GM23338 (cell line): Measurements from ENCODE around the gene PIK3C2B. TPM values are rescaled to one million over a fixed set of nuclear protein-coding genes. Genes with fewer than 3 reads are reported as not detected.

ENCODE experiments used
- ATAC-seq: fragments of 200-7000 bp; cut with Tn5 transposase; 3 replicates; pipeline ENCODE4 v1.9.1; 2020
- DNase-seq: peaks from one replicate; pipeline ENCODE4 v3.0.0-alpha.2; 2015; ENCODE audit warnings: low spot score
- H2AFZ ChIP-seq: fragments of 200-600 bp; sonication (generic); 2 replicates; pipeline ENCODE4 v1.8.0; 2016; ENCODE audit warnings: antibody characterized with exemption, mild to moderate bottlenecking, moderate library complexity
- H3F3A ChIP-seq: fragments of 200-600 bp; sonication (generic); replicated peaks from 2 replicates; pipeline ENCODE4 v1.8.0; 2017; ENCODE audit warnings: antibody characterized with exemption, mixed run types, low read depth
- H3K27ac ChIP-seq: fragments of 200-600 bp; sonication (generic); 2 replicates; pipeline ENCODE4 v1.6.1; 2016; ENCODE audit warnings: low read depth
- H3K27me3 ChIP-seq: fragments of 200-600 bp; sonication (generic); 2 replicates; pipeline ENCODE4 v1.8.0; 2016; ENCODE audit warnings: mild to moderate bottlenecking, mixed run types, moderate library complexity; ENCODE audit not compliant: insufficient read depth
- H3K36me3 ChIP-seq: fragments of 200-600 bp; sonication (generic); 2 replicates; pipeline ENCODE4 v1.8.0; 2016; ENCODE audit warnings: mild to moderate bottlenecking; ENCODE audit not compliant: insufficient read depth
- H3K4me1 ChIP-seq: fragments of 200-600 bp; sonication (generic); 2 replicates; pipeline ENCODE4 v1.8.0; 2016; ENCODE audit warnings: mild to moderate bottlenecking, moderate library complexity; ENCODE audit not compliant: insufficient read depth
- H3K4me2 ChIP-seq: fragments of 200-600 bp; sonication (generic); 2 replicates; pipeline ENCODE4 v1.7.1; 2017; ENCODE audit warnings: mixed run types
- H3K4me3 ChIP-seq: fragments of 200-600 bp; sonication (generic); 2 replicates; pipeline ENCODE4 v1.6.1; 2016; ENCODE audit warnings: mixed run types
- H3K79me2 ChIP-seq: fragments of 200-600 bp; sonication (generic); replicated peaks from 2 replicates; pipeline ENCODE4 v1.8.0; 2017; ENCODE audit warnings: mild to moderate bottlenecking; ENCODE audit not compliant: insufficient read depth
- H3K9me2 ChIP-seq: fragments of 200-600 bp; sonication (generic); 2 replicates; pipeline ENCODE4 v1.8.0; 2017; ENCODE audit not compliant: insufficient read depth
- H4K20me1 ChIP-seq: fragments of 200-600 bp; sonication (generic); replicated peaks from 2 replicates; pipeline ENCODE4 v1.8.0; 2017; ENCODE audit warnings: mild to moderate bottlenecking; ENCODE audit not compliant: insufficient read depth
- H3K27ac Mint-ChIP-seq: 2 replicates; pipeline ENCODE4 v1.8.0; 2020; ENCODE audit warnings: inconsistent platforms, mild to moderate bottlenecking, moderate library complexity, mixed read lengths
- H3K27me3 Mint-ChIP-seq: 3 replicates; pipeline ENCODE4 v1.8.0; 2022; ENCODE audit warnings: low read depth, mild to moderate bottlenecking, moderate library complexity, mixed read lengths, inconsistent platforms; ENCODE audit not compliant: insufficient read depth, poor library complexity
- H3K36me3 Mint-ChIP-seq: 3 replicates; pipeline ENCODE4 v1.8.0; 2021; ENCODE audit warnings: low read depth, mild to moderate bottlenecking, inconsistent platforms, moderate library complexity, mixed read lengths
- H3K4me1 Mint-ChIP-seq: 3 replicates; pipeline ENCODE4 v1.8.0; 2020; ENCODE audit warnings: mild to moderate bottlenecking, inconsistent platforms, mixed read lengths
- H3K4me3 Mint-ChIP-seq: 3 replicates; pipeline ENCODE4 v1.8.0; 2021; ENCODE audit warnings: moderate library complexity, mild to moderate bottlenecking, inconsistent platforms, mixed read lengths
- H3K9me3 Mint-ChIP-seq: 3 replicates; pipeline ENCODE4 v1.8.0; 2020; ENCODE audit warnings: moderate library complexity, mild to moderate bottlenecking, inconsistent platforms, mixed read lengths
- CREB1 ChIP-seq: fragments of 250-450 bp; sonication (Bioruptor Pico); IDR thresholded peaks from 2 replicates; pipeline ENCODE4 v1.5.0; 2020; ENCODE audit warnings: low read depth, mild to moderate bottlenecking, moderate library complexity
- EZH2 ChIP-seq: fragments of 200-600 bp; sonication (generic); IDR thresholded peaks from one replicate; pipeline ENCODE4 v1.8.0; 2017; ENCODE audit warnings: antibody characterized with exemption, mild to moderate bottlenecking, low read depth; ENCODE audit not compliant: unreplicated experiment
- JUNB ChIP-seq: IDR thresholded peaks from one replicate; pipeline ENCODE4 v1.6.1; 2016; ENCODE audit warnings: antibody characterized with exemption; ENCODE audit not compliant: unreplicated experiment
- NANOG ChIP-seq: IDR thresholded peaks from 2 replicates; pipeline ENCODE4 v1.6.1; 2016; ENCODE audit warnings: antibody characterized with exemption, borderline replicate concordance
- STAT1 ChIP-seq: IDR thresholded peaks from one replicate; pipeline ENCODE4 v1.6.1; 2016; ENCODE audit warnings: antibody characterized with exemption; ENCODE audit not compliant: unreplicated experiment
- polyA plus RNA-seq: library from polyadenylated mRNA; unstranded; fragments of >200 nt; fragmentation: Nextera tagmentation; extraction: Ambion mirVana; gene quantifications from 2 replicates; pipeline ENCODE4 v1.2.1, GENCODE V29; 2016
- total RNA-seq: library from RNA; depleted of rRNA; stranded (reverse); fragments of >200 nt; shearing (Covaris generic); gene quantifications from 2 replicates; pipeline ENCODE4 v1.2.3, GENCODE V29; 2014
- TF ChIP-seq, protein P1 (sequence below), 2 experiments: fragments of 200-600 bp in 1 of 2; sonication (generic) in 1 of 2; conservative IDR thresholded peaks; 2 replicates each; pipeline versions ENCODE4 v1.5.1 to v1.6.1; 2016 to 2017; ENCODE audit warnings: antibody characterized with exemption in 2 of 2, low read depth in 2 of 2, mild to moderate bottlenecking in 2 of 2, moderate library complexity in 1 of 2
- TF ChIP-seq, protein P2 (sequence below): IDR thresholded peaks from 2 replicates; pipeline ENCODE4 v1.6.1; 2016; ENCODE audit warnings: antibody characterized with exemption
- TF ChIP-seq, protein P3 (sequence below): IDR thresholded peaks from one replicate; pipeline ENCODE4 v1.6.1; 2018; ENCODE audit warnings: antibody characterized with exemption; ENCODE audit not compliant: unreplicated experiment

Gene PIK3C2B
- total and polyA plus RNA-seq, 2 experiments from 2014 or later = 4.8 to 19.0 TPM

DNA sequence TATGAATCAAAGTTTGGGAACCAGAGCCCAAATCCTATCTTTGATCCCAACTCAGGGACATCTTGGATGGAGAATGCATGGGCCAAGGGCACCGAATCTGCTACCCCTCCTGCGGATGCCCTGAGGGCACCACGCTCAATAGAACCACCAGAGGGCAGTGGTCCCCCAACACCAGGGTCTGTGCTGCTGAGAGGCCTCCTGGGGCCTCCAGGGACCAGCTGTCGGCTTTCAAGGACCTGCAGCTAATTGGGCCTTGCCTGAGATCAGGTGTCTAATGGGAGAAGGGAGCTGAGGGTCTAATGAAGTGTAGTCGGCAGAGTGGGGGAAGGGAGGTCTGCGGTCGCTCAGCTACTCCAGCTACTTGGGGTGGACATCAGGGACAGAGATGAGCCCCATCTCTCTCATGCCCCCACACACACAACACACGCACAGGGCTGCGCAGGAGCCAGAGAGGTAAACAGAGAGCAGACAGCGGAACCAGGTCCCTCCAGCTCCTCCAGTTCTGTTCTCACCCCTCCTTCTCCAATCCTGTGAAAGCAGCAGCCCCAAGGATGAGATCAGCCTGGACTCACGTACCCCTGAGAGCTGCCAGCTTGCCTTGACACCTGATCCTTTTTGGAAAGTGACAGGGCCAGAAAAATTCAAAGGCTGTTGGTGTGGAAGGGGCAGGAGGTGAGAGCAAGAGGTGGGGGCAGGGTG lies 48.0 kb downstream of the PIK3C2B start:
- Mint-ChIP-seq H3K36me3 (peaks cover 35% of the 10 kb centered on the region), H3K27me3 (peaks cover 20% of the 10 kb centered on the region), H3K4me1 (peaks cover 28% of the 10 kb centered on the region), H3K27ac (no peak overlapping the region), H3K4me3 (no peak overlapping the region; the same call in 2 of the 3 replicates), H3K9me3 (no peaks in the 10 kb centered on the region; the same call in 2 of the 3 replicates)
- TF ChIP-seq, protein P1, sequence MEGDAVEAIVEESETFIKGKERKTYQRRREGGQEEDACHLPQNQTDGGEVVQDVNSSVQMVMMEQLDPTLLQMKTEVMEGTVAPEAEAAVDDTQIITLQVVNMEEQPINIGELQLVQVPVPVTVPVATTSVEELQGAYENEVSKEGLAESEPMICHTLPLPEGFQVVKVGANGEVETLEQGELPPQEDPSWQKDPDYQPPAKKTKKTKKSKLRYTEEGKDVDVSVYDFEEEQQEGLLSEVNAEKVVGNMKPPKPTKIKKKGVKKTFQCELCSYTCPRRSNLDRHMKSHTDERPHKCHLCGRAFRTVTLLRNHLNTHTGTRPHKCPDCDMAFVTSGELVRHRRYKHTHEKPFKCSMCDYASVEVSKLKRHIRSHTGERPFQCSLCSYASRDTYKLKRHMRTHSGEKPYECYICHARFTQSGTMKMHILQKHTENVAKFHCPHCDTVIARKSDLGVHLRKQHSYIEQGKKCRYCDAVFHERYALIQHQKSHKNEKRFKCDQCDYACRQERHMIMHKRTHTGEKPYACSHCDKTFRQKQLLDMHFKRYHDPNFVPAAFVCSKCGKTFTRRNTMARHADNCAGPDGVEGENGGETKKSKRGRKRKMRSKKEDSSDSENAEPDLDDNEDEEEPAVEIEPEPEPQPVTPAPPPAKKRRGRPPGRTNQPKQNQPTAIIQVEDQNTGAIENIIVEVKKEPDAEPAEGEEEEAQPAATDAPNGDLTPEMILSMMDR (conservative IDR thresholded peaks at IDR 0.05; ENCODE audit: low read depth in 2 of 2) = peak; percentile 67 to 96
- TF ChIP-seq, protein P2, sequence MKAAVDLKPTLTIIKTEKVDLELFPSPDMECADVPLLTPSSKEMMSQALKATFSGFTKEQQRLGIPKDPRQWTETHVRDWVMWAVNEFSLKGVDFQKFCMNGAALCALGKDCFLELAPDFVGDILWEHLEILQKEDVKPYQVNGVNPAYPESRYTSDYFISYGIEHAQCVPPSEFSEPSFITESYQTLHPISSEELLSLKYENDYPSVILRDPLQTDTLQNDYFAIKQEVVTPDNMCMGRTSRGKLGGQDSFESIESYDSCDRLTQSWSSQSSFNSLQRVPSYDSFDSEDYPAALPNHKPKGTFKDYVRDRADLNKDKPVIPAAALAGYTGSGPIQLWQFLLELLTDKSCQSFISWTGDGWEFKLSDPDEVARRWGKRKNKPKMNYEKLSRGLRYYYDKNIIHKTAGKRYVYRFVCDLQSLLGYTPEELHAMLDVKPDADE = no peak
- H3K4me2 ChIP-seq = peak overlapping the region; percentile 48; the same call in 1 of the 2 replicates
- ATAC-seq = peak; percentile 95
- H3K36me3 ChIP-seq = peaks cover 3% of the 10 kb centered on the region; the same call in 1 of the 2 replicates
- no peak overlapping the region for H2AFZ ChIP-seq
- no peaks in the 10 kb centered on the region for H4K20me1 ChIP-seq
- H3K27me3 ChIP-seq = no peaks in the 10 kb centered on the region
- H3K9me2 ChIP-seq = no peaks in the 10 kb centered on the region
- H3K4me1 ChIP-seq = peaks cover 7% of the 10 kb centered on the region
- no peaks in the 10 kb centered on the region for H3K79me2 ChIP-seq
- H3F3A ChIP-seq = 0 out of 2 replicates have a peak, but pooled peaks cover 2% of the 10 kb centered on the region
- H3K4me3 ChIP-seq = no peak overlapping the region
- peak; percentile 93 for DNase-seq
- no peak overlapping the region for H3K27ac ChIP-seq

DNA sequence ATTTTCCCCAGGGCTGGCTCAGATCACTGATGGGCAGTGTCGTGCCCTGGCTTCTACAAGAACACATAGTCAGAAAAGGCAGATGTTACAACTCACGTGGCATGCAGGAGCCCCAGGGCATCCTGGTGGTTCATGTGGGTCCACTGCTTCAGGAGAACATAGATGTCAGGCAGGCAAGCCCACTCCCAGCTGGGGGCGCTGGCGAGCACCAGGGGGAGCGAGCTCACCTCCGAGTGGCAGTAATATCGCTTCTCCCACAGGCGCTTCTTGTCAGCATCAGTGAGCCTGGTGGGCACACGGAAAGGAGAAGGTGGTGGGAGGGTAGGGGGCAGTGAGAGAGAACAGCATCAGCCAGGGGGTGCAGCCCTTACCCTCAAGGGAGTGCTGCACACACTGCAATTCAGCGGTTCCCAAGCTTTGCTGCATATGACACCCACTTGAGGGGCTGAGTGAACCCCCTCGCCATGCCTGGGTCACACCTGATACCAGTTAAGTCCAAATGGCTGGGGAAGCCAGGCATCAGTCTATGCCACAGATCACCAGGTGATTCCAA lies 48.7 kb downstream of the PIK3C2B start:
- no peaks in the 10 kb centered on the region for H4K20me1 ChIP-seq
- no peaks in the 10 kb centered on the region; the same call in 2 of the 3 replicates for H3K9me3 Mint-ChIP-seq
- H3K4me2 ChIP-seq = no peak overlapping the region
- no peak overlapping the region for H3K27ac ChIP-seq
- H2AFZ ChIP-seq = no peak overlapping the region
- H3K9me2 ChIP-seq = no peaks in the 10 kb centered on the region
- peaks cover 37% of the 10 kb centered on the region for H3K36me3 Mint-ChIP-seq
- no peak overlapping the region; the same call in 2 of the 3 replicates for H3K4me3 Mint-ChIP-seq
- TF ChIP-seq NANOG (no peak), STAT1 (no peak), EZH2 (no peak), CREB1 (CRISPR knock-in tag) (no peak), JUNB (no peak)
- TF ChIP-seq, protein P3, sequence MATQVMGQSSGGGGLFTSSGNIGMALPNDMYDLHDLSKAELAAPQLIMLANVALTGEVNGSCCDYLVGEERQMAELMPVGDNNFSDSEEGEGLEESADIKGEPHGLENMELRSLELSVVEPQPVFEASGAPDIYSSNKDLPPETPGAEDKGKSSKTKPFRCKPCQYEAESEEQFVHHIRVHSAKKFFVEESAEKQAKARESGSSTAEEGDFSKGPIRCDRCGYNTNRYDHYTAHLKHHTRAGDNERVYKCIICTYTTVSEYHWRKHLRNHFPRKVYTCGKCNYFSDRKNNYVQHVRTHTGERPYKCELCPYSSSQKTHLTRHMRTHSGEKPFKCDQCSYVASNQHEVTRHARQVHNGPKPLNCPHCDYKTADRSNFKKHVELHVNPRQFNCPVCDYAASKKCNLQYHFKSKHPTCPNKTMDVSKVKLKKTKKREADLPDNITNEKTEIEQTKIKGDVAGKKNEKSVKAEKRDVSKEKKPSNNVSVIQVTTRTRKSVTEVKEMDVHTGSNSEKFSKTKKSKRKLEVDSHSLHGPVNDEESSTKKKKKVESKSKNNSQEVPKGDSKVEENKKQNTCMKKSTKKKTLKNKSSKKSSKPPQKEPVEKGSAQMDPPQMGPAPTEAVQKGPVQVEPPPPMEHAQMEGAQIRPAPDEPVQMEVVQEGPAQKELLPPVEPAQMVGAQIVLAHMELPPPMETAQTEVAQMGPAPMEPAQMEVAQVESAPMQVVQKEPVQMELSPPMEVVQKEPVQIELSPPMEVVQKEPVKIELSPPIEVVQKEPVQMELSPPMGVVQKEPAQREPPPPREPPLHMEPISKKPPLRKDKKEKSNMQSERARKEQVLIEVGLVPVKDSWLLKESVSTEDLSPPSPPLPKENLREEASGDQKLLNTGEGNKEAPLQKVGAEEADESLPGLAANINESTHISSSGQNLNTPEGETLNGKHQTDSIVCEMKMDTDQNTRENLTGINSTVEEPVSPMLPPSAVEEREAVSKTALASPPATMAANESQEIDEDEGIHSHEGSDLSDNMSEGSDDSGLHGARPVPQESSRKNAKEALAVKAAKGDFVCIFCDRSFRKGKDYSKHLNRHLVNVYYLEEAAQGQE = no peak
- TF ChIP-seq, protein P1 (conservative IDR thresholded peaks at IDR 0.05; ENCODE audit: low read depth in 2 of 2) = peak; percentile 73 to 93
- H3K36me3 ChIP-seq = peaks cover 3% of the 10 kb centered on the region; the same call in 1 of the 2 replicates
- no peak overlapping the region for H3K4me3 ChIP-seq
- H3K27me3 ChIP-seq = no peaks in the 10 kb centered on the region
- no peaks in the 10 kb centered on the region for H3K79me2 ChIP-seq
- ATAC-seq (peak; percentile 85), DNase-seq (peak; percentile 87)
- H3K27me3 Mint-ChIP-seq = peaks cover 18% of the 10 kb centered on the region
- peaks cover 7% of the 10 kb centered on the region for H3K4me1 ChIP-seq
- 0 out of 2 replicates have a peak, but pooled peaks cover 2% of the 10 kb centered on the region for H3F3A ChIP-seq
- H3K27ac Mint-ChIP-seq = no peak overlapping the region
- peaks cover 25% of the 10 kb centered on the region for H3K4me1 Mint-ChIP-seq
